Astrocyte of the spinal cord (primary cell): ENCODE measurements around the gene STIM1.
"Not testable (repeated sequence)": the region's sequence is repeated elsewhere in the genome, so short reads cannot be mapped to it uniquely, and the experiment has no call there.

Experiments
- DNase-seq: peaks from one replicate; pipeline ENCODE4 v3.0.0; 2011; ENCODE audit warnings: low read depth, low spot score
- H3K4me3 ChIP-seq: 2 replicates; pipeline ENCODE4 v1.5.1; 2011; ENCODE audit warnings: low read depth, mild to moderate bottlenecking, low read length, moderate library complexity
- CTCF ChIP-seq: IDR thresholded peaks from 2 replicates; pipeline ENCODE4 v1.5.1; 2012; ENCODE audit warnings: low read depth, mild to moderate bottlenecking, low read length, inconsistent platforms
- in situ Hi-C: cut with HindIII; loops from 2 replicates; pipeline ENCODE4 v1.10.0; 2017; ENCODE audit warnings: low sequenced_read_pairs

Gene STIM1

GRCh38 chr11:3890806-3891205 lies 35.3 kb downstream of the STIM1 start:
- in situ Hi-C loops: no loop called here
- TF ChIP-seq CTCF: no peak
- no peak for DNase-seq

GRCh38 chr11:3891751-3892150 lies 36.3 kb downstream of the STIM1 start:
- no peak overlapping the region for H3K4me3 ChIP-seq
- TF ChIP-seq CTCF: no peak
- in situ Hi-C loops: no loop called here
- no peak for DNase-seq

More at GRCh38 chr11:3890806-3891205, 35.3 kb downstream of the STIM1 start:
- no peak overlapping the region for H3K4me3 ChIP-seq

GRCh38 chr11:3892156-3892555 lies 36.7 kb downstream of the STIM1 start:
- in situ Hi-C loops: no loop called here
- no peak for TF ChIP-seq CTCF
- no peak overlapping the region for H3K4me3 ChIP-seq
- DNase-seq: no peak

- in situ Hi-C loops: no loop called here
- no peak overlapping the region for H3K4me3 ChIP-seq
- no peak for DNase-seq
- TF ChIP-seq CTCF: no peak
Measured at GRCh38 chr11:3893311-3893710, 37.8 kb downstream of the STIM1 start.

GRCh38 chr11:3894128-3894731 lies 38.8 kb downstream of the STIM1 start:
- no peak for DNase-seq

GRCh38 chr11:3896644-3897043 lies 41.2 kb downstream of the STIM1 start:
- no peak for DNase-seq
- H3K4me3 ChIP-seq: no peak overlapping the region
- TF ChIP-seq CTCF: no peak
- in situ Hi-C loops: no loop called here

More at GRCh38 chr11:3894128-3894731, 38.8 kb downstream of the STIM1 start:
- no peak overlapping the region for H3K4me3 ChIP-seq
- no peak for TF ChIP-seq CTCF
- in situ Hi-C loops: no loop called here

GRCh38 chr11:3900230-3900629 lies 44.8 kb downstream of the STIM1 start:
- H3K4me3 ChIP-seq, DNase-seq, in situ Hi-C loops: not testable (repeated sequence)
